Epithelial cell of proximal tubule (primary cell): ENCODE measurements around the gene MXRA7. TPM values are rescaled to one million over a fixed set of nuclear protein-coding genes. Genes with fewer than 3 reads are reported as not detected.

Experiments
- DNase-seq: peaks from one replicate; pipeline ENCODE4 v3.0.0-alpha.2; 2011; ENCODE audit warnings: low read depth
- H3K4me3 ChIP-seq: 2 replicates; pipeline ENCODE4 v1.5.1; 2011; ENCODE audit warnings: low read depth, mild to moderate bottlenecking, low read length
- CTCF ChIP-seq: conservative IDR thresholded peaks from 2 replicates; pipeline ENCODE4 v1.5.1; 2012; ENCODE audit warnings: low read depth, mild to moderate bottlenecking, low read length
- total RNA-seq: library from RNA; depleted of rRNA; stranded (reverse); fragments of >200 nt; gene quantifications from 2 replicates; pipeline ENCODE4 v1.2.3, GENCODE V29; 2015

Gene MXRA7
- total RNA-seq, 1 donor from 2014 or later = 167 TPM

- TF ChIP-seq CTCF = peak; percentile 13
- no peak for DNase-seq
- no peak overlapping the region for H3K4me3 ChIP-seq
Measured at GRCh38 chr17:76683011-76683755, 27.6 kb downstream of the MXRA7 start.

- TF ChIP-seq CTCF = no peak
- no peak for DNase-seq
- no peak overlapping the region for H3K4me3 ChIP-seq
Measured at GRCh38 chr17:76682296-76682695, 28.5 kb downstream of the MXRA7 start.

- no peak for DNase-seq
- H3K4me3 ChIP-seq = no peak overlapping the region
- peak; percentile 89 for TF ChIP-seq CTCF
Measured at GRCh38 chr17:76681222-76682137, 29.3 kb downstream of the MXRA7 start.

GRCh38 chr17:76679239-76679638 lies 31.5 kb downstream of the MXRA7 start:
- DNase-seq = no peak
- no peak for TF ChIP-seq CTCF
- no peak overlapping the region for H3K4me3 ChIP-seq

GRCh38 chr17:76678330-76678729 lies 32.4 kb downstream of the MXRA7 start:
- DNase-seq = no peak
- TF ChIP-seq CTCF = no peak
- H3K4me3 ChIP-seq = no peak overlapping the region

- TF ChIP-seq CTCF = no peak
- no peak for DNase-seq
- no peak overlapping the region for H3K4me3 ChIP-seq
Measured at GRCh38 chr17:76677406-76677805, 33.4 kb downstream of the MXRA7 start.
